ENCODE results near the gene IMMP2L. TPM values are rescaled to one million over a fixed set of nuclear protein-coding genes. Genes with fewer than 3 reads are reported as not detected.

The IMMP2L gene
- total RNA-seq, 1 donor from 2014 or later: 17.8 TPM

DNA sequence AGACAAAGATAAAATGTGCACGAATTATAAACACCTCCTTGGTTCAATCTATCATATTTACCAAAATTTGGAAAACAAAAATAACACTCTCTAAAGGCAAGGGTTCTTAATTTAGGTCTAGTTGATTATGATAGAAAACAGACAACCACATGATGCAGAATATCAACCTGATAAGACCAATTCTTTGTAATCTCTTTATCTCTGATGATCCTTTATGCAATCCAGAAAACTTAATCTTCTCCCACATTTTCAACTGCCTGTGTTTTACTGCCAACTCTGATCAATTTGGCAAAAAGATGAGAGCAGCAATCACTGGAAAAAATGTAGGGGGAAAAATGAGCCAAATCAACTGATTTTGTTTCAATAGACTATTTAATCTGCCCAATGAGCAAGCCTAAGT is 322.9 kb downstream of the IMMP2L start:
- Histone ChIP-seq H3K4me1 (peaks cover 14% of the 10 kb centered on the region), H3K9me3 (replicated peaks) (peaks cover 4% of the 10 kb centered on the region), H3K27ac (replicated peaks) (peak overlapping the region; percentile 55), H3K4me3 (peak overlapping the region; percentile 47), H3K36me3 (peaks cover 3% of the 10 kb centered on the region), H3K27me3 (ENCODE audit: low read depth) (no peaks in the 10 kb centered on the region)
- DNase-seq: no peak
- TF ChIP-seq, protein P1, sequence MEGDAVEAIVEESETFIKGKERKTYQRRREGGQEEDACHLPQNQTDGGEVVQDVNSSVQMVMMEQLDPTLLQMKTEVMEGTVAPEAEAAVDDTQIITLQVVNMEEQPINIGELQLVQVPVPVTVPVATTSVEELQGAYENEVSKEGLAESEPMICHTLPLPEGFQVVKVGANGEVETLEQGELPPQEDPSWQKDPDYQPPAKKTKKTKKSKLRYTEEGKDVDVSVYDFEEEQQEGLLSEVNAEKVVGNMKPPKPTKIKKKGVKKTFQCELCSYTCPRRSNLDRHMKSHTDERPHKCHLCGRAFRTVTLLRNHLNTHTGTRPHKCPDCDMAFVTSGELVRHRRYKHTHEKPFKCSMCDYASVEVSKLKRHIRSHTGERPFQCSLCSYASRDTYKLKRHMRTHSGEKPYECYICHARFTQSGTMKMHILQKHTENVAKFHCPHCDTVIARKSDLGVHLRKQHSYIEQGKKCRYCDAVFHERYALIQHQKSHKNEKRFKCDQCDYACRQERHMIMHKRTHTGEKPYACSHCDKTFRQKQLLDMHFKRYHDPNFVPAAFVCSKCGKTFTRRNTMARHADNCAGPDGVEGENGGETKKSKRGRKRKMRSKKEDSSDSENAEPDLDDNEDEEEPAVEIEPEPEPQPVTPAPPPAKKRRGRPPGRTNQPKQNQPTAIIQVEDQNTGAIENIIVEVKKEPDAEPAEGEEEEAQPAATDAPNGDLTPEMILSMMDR (IDR thresholded peaks at IDR 0.05; ENCODE audit: borderline replicate concordance): no peak
- intact Hi-C loops (cut with micrococcal nuclease): no loop called here

DNA sequence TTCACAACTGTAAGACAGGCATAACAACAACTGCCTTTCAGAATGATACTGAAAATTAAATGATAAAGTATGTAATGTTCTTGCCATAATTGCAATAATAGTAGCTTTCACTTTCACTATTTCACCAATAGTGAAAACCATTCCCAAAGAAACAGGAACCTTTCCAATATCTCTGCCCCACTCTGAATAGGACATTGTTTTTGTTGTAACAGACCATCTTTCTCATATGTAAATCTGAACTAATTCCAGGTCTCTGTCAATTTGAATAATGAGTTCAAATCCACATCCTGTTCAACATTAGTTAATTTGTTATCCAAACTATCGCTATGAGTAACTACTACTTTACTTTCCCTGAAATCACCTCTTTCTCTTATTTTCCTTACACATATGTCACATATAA is 323.4 kb downstream of the IMMP2L start:
- H3K9me3 ChIP-seq (replicated peaks): peaks cover 4% of the 10 kb centered on the region
- intact Hi-C loops (cut with micrococcal nuclease): no loop called here
- TF ChIP-seq, protein P1 (IDR thresholded peaks at IDR 0.05; ENCODE audit: borderline replicate concordance): no peak
- no peak for DNase-seq
- peaks cover 3% of the 10 kb centered on the region for H3K36me3 ChIP-seq
- peak overlapping the region; percentile 47 for H3K4me3 ChIP-seq
- H3K27me3 ChIP-seq (ENCODE audit: low read depth): no peaks in the 10 kb centered on the region
- H3K27ac ChIP-seq (replicated peaks): peak overlapping the region; percentile 55
- peaks cover 14% of the 10 kb centered on the region for H3K4me1 ChIP-seq

DNA sequence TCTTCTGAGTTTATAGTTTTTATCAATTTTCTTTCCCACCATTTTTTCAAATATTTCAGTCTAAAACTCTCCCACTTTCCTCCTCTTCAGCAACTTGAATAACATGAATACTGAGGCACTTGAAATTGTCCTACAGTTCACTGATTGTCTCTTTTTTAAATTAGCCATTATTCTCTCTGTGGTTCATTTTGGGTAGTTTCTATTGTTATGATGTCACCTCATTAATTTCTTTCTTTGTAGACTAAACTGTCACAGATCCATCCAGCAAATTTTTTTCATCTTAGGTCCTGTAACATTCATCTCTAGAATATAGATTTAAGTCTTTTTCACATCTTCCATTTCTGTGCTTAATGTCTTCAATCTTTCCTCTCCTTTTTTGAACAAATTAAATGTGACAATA is 326.6 kb downstream of the IMMP2L start:
- TF ChIP-seq, protein P1 (IDR thresholded peaks at IDR 0.05; ENCODE audit: borderline replicate concordance): no peak
- intact Hi-C loops (cut with micrococcal nuclease): no loop called here
- DNase-seq: no peak
- H3K27me3 ChIP-seq (ENCODE audit: low read depth): no peaks in the 10 kb centered on the region
- no peak overlapping the region for H3K4me3 ChIP-seq
- H3K4me1 ChIP-seq: peaks cover 14% of the 10 kb centered on the region
- peaks cover 4% of the 10 kb centered on the region for H3K9me3 ChIP-seq (replicated peaks)
- no peak overlapping the region for H3K27ac ChIP-seq (replicated peaks)
- H3K36me3 ChIP-seq: peaks cover 3% of the 10 kb centered on the region

DNA sequence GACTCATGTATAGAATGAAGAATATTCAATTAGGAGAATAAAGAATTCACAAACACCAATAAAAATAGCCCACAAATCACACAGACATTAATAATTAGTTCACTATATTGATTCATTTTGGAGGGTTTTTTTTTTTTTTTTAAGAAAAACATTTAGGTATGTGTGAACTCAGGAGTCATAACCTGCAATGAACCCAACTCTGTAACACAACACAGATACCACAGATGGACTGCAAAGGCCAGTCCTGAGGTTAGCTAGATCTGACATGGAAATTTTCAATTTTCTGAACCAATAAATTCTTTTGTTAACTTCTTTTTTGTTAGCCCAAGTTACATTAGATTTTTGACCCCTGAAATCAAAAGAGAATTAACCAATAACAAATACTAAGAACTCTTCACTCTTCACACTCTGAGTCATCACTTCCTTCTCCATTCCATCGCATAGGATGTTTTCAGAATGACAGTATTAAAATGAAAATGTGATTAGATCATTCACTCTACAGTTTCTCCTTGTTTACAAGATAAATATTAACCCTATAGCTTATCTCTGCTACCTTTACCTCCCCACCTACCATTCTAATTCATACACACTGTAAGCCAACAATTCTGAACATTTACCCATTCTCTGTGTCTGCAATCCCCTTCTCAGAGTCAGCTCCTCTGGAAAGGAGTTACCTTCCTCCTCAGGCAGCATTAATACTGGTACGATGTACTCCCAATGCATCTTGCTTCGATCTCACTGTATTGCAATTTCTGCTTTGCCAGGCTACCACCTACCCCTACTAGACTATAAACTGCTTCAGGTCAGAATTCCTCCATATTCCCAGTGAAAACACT is 329.8 kb downstream of the IMMP2L start:
- H3K4me3 ChIP-seq: no peak overlapping the region
- intact Hi-C loops (cut with micrococcal nuclease): no loop called here
- no peak overlapping the region for H3K27ac ChIP-seq (replicated peaks)
- TF ChIP-seq, protein P1 (IDR thresholded peaks at IDR 0.05; ENCODE audit: borderline replicate concordance): no peak
- H3K9me3 ChIP-seq (replicated peaks): peaks cover 4% of the 10 kb centered on the region
- no peaks in the 10 kb centered on the region for H3K4me1 ChIP-seq
- H3K36me3 ChIP-seq: peaks cover 3% of the 10 kb centered on the region
- no peak for DNase-seq
- no peaks in the 10 kb centered on the region for H3K27me3 ChIP-seq (ENCODE audit: low read depth)

DNA sequence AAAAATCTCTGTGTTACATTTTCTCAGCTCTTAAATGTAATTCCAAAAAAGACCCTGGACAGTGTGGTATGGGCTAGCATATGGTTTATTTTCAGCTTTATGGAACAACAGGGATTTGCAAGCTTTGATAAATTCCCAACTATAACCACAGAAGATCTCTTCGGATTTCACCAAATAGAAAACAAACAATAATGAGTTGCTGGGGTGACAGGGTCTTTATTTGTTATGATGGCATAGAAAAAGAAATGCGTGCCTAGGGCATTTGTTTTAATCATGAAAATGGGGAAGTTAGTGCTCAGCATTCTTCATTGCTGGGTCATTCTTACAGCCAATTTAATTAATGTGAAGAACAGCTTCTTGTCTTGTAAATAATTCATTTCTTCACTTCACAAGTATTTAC is 332.4 kb downstream of the IMMP2L start:
- TF ChIP-seq, protein P1 (IDR thresholded peaks at IDR 0.05; ENCODE audit: borderline replicate concordance): no peak
- intact Hi-C loops (cut with micrococcal nuclease): no loop called here

More for the DNA sequence above, 332.4 kb downstream of the IMMP2L start:
- no peak for DNase-seq
- Histone ChIP-seq H3K27ac (replicated peaks) (no peak overlapping the region), H3K4me1 (no peaks in the 10 kb centered on the region), H3K9me3 (replicated peaks) (no peaks in the 10 kb centered on the region), H3K4me3 (no peak overlapping the region), H3K36me3 (no peaks in the 10 kb centered on the region), H3K27me3 (ENCODE audit: low read depth) (no peaks in the 10 kb centered on the region)

Data from left ventricle myocardium inferior (tissue), 1 donor.